NCI-H1048 (cell line): Measurements from ENCODE around the gene WDR64.

ENCODE experiments used
- DNase-seq: peaks from one replicate; lab custom pipeline; 2025; lab: John Stamatoyannopoulos, UW

Gene WDR64

DNA sequence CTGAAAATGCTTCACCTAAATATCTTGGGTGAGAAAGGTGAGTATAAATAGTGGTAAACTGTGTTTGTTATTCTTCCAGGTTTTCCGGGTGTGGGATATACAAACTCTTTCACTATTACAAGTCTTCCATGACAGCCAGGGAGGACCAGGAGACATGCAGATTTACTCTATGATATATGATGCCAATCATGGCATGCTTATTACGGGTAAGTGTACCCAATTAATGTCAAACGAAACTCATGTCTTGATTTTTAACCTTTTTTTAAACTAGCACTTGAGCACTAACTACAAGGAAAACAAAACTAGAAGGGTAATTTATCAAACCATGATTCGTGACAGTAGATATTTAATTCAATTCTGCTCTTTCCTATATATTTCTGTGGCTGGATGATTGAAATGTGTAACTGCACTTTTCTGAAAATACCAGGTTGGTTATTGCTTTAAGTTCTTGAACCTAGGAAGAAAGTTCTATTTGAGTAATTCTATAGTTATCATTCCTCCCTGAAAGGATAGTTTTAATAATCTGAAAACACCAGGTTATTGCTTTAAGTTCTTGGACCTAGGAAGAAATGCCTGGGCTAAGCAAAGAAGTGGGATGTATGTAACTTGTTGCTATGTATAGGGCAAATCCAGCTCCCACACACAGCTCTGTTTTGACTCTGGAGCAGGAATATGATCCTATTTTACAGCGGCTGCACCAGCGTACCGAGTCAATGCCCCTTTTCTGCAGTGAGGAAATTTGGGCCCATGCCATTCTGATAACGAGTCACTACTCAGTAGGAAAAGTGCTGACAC is 86.4 kb downstream of the WDR64 start:
- no peak for DNase-seq

- DNase-seq, result no peak
Observed at GRCh38 chr1:241742084-241742483, 90.0 kb downstream of the WDR64 start.

- DNase-seq, result no peak
Observed at GRCh38 chr1:241744591-241744990, 92.5 kb downstream of the WDR64 start.

GRCh38 chr1:241747992-241748391 is 95.9 kb downstream of the WDR64 start:
- DNase-seq, result no peak

DNA sequence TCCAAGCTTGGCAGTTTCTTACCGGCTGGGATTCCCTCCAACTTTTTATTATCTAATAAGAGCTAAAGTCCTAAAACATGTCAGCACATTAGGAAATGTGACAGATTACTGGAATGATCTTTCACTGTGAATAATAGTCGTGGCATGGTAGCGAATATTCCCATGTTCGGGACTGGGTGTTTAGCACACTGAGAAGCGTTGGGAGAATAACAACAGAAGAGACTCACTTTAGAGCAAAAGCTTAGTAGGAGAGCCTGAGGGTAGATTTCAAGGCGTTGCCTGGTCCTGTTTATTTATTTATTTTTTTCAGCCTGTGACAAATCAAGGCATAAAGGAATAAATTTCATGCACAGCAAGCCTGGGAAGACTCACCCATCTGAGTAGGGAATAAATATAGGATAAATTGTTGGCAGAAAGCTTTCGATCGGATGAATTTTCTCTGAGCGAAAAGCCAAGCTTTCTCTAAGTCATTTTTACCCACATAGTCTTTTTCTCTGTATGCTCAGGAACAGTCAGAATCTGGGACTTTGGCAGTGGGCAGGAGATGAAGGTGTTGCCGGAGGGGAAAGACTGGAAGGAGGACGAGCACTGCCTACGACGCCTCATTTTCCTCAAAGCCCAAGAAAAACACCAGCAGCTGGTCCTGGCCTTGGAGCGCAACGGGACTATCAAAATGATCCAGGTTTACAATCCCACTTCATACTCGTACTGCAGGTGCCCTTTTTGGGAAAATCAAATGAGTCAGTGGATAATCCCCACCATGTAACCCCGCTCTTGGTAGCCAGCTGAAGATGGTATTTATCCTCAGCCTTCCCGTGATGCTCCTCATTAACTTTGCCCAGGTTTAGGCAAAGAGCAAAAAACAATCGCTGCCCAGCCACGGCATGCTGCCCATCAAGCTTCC is 97.2 kb downstream of the WDR64 start:
- no peak for DNase-seq

- DNase-seq, result no peak
Observed at GRCh38 chr1:241749945-241750695, 98.0 kb downstream of the WDR64 start.

- DNase-seq, result no peak
Observed at GRCh38 chr1:241751524-241751923, 99.4 kb downstream of the WDR64 start.

DNA sequence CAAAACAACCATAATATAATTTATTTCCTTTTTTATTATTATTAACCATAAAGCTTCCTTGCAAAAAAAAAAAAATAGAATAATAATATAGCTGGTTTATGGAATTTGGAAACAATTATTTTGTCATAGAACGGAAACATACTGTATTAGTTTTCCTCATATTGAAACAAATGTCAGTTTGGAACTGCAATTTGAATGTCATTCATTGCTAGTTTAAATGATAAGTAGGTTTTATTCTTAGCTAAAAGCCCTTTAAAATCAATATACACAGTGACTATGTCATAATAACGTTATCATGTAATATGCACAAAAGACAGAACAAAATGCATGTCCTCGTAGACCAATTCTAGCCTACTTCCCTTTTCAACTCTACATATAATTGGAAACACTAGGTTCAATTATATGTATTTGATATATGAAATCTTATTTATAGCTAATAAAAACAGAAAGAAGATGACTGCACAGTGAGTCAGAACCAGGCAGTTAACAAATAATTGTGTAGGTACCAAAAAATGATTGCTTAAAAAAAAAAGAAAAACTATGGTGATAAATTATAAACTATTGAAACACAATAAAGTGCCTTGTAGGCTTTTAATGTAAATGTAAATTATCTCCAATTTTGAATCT is 110.7 kb downstream of the WDR64 start:
- DNase-seq, result no peak

DNA sequence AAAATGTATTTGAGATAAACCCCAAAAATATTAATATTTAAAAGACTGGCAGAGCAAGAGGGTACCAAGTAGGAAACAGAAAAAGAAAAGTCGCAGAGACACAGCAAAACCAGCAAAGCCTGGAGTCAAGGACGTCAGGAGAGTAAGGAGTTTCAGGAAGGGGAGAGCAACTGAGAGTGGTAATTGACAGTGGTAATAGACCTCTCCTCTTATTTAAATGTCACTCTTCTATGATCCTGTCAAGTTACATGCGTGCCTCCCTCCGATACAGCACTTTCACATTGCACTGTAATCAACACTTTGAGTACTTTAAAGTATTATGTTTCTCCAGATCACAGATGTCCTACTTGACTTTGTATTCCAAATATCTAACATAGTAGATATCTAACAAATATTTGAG is 113.3 kb downstream of the WDR64 start:
- no peak for DNase-seq

- no peak for DNase-seq
Observed at GRCh38 chr1:241767737-241768136, 115.7 kb downstream of the WDR64 start.

DNA sequence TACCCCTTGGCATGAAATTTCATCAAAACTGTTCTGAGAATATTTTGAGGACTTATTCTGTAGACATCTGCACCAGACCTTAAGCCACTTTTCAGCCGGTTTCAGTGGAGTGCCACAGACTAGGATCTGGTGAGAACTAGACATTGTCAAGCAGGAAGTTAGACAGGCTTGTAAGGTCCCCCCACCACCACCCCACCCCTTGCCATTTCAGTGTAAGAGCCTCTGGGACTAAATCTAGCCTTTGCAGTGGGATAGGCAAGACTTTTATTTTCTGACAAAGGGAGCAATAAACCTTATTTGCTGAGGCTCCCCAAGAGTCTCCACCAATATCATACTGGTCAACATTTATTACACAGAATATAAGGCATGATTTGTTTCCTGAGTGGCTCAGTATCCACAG is 118.0 kb downstream of the WDR64 start:
- no peak for DNase-seq

GRCh38 chr1:241771117-241771516 is 119.0 kb downstream of the WDR64 start:
- no peak for DNase-seq

DNA sequence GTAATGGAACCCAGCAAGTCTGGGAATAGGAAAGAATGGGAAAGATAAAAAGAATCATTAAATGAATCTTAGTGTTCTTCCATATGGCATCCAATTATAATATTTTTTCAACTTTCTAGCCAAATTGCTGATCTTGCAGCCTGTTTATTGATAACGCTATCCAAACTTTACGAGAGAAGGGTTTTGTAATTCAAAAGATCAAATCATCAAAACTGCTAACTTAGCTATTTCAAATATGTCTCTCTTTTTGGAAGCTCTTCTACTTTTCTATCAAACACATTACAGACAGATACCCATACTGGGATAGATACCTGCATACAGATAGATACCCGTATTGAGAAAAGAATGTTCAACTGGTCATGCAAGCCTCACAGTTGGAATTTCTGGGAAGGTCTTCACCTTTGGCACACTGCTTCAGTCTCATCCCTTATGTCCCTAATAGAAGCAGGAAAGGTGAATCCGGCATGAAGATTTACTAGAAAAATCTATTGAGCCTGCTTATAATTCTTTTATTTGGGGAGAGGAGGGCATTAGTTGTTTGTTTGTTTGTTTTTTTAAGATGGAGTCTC is 120.9 kb downstream of the WDR64 start:
- DNase-seq, result no peak

- no peak for DNase-seq
Observed at GRCh38 chr1:241773991-241774390, 121.9 kb downstream of the WDR64 start.

- no peak for DNase-seq
Observed at GRCh38 chr1:241775021-241775420, 122.9 kb downstream of the WDR64 start.

GRCh38 chr1:241776911-241777310 is 124.8 kb downstream of the WDR64 start:
- no peak for DNase-seq

GRCh38 chr1:241778117-241778516 is 126.0 kb downstream of the WDR64 start:
- DNase-seq, result no peak

GRCh38 chr1:241779897-241780296 is 127.8 kb downstream of the WDR64 start:
- no peak for DNase-seq

DNA sequence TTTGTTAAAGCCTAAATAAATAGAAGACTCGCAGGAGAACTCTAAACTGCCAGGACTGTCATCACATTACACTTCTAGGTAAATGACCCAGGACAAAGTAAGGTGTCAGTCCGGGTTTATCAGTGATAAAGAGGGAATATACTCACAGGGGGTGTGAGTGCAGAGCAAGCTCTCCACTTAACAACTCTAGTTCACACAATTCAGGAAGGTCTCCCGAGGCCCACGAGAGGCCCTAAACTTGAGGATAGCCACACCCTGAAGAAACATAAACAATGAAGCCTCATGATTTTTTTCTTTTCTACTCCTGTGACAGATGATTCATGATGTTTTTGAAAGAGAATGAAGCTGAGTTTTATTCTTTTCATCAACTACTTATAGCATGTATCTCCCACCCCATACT is 130.3 kb downstream of the WDR64 start:
- no peak for DNase-seq

GRCh38 chr1:241787691-241788090 is 135.6 kb downstream of the WDR64 start:
- DNase-seq, result no peak

DNA sequence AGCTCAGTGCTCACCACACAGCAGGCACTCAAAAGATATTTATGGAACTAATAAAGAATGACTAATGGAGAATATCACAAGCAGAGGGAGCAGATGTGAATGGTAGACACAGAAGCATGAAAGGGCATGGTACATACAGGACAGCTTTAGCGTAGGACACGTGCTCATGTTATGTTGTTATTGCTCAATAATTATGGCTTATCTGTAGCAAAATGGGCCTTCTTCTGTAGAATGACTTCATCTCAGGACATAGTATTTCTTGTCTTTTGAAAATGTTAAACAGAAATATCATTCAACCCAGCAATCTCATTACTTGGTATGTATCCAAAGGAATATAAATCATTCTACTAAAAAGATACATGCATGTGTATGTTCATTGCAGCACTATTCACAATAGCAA is 137.0 kb downstream of the WDR64 start:
- no peak for DNase-seq

- no peak for DNase-seq
Observed at GRCh38 chr1:241799416-241799815, 147.3 kb downstream of the WDR64 start.
